ENCODE measurements around the gene SOX8. TPM values are rescaled to one million over a fixed set of nuclear protein-coding genes. Genes with fewer than 3 reads are reported as not detected.

The SOX8 gene
- total RNA-seq, 1 donor from 2014 or later = 0.81 TPM

- Histone ChIP-seq H3K9me3 (no peaks in the 10 kb centered on the region), H3K4me3 (no peak overlapping the region), H3K36me3 (no peaks in the 10 kb centered on the region), H3K27me3 (no peaks in the 10 kb centered on the region), H3K4me1 (no peaks in the 10 kb centered on the region), H3K27ac (peak overlapping the region; percentile 78)
- no peak for TF ChIP-seq CTCF (IDR thresholded peaks at IDR 0.05)
- intact Hi-C loops (cut with DNase I) = no loop called here
- DNase-seq (no peak), ATAC-seq (no peak)
Observed at GRCh38 chr16:962901-963814, 18.4 kb upstream of the SOX8 start.

GRCh38 chr16:963913-964312, 17.7 kb upstream of the SOX8 start:
- Histone ChIP-seq H3K27ac (peak overlapping the region; percentile 78), H3K9me3 (no peaks in the 10 kb centered on the region), H3K4me1 (no peaks in the 10 kb centered on the region), H3K4me3 (peak overlapping the region; percentile 30), H3K27me3 (no peaks in the 10 kb centered on the region), H3K36me3 (no peaks in the 10 kb centered on the region)
- DNase-seq (no peak), ATAC-seq (peak; percentile 5)
- no peak for TF ChIP-seq CTCF (IDR thresholded peaks at IDR 0.05)
- intact Hi-C loops (cut with DNase I) = no loop called here

GRCh38 chr16:964356-965035, 17.1 kb upstream of the SOX8 start:
- peak; percentile 72 for ATAC-seq
- no peak for TF ChIP-seq CTCF (IDR thresholded peaks at IDR 0.05)
- intact Hi-C loops (cut with DNase I) = no loop called here
- H3K36me3 ChIP-seq = no peaks in the 10 kb centered on the region
- peak overlapping the region; percentile 78 for H3K27ac ChIP-seq
- no peaks in the 10 kb centered on the region for H3K27me3 ChIP-seq
- peak; percentile 76 for DNase-seq
- peaks cover 2% of the 10 kb centered on the region for H3K4me1 ChIP-seq
- H3K9me3 ChIP-seq = no peaks in the 10 kb centered on the region
- H3K4me3 ChIP-seq = peak overlapping the region; percentile 30

DNA sequence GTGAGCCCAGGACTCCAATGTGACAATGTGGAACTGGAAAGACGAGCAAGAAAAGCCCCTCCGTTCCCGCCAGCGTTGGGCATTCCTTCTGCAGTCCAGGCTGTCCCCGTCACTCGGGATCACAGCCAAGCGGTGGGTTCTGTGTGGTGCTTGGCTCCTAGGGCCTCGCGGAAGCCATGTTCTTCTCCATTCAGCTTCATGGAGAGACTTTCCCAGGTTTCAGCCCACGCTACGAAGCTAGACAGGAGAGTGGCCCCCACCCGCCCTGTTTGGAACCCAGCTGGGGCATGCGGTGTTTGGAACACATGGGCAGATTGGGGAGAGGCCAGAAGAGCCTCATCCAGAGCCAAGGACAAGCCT, 16.6 kb upstream of the SOX8 start:
- peaks cover 8% of the 10 kb centered on the region for H3K4me1 ChIP-seq
- ATAC-seq = peak; percentile 6
- no peak for TF ChIP-seq CTCF (IDR thresholded peaks at IDR 0.05)
- no peaks in the 10 kb centered on the region for H3K36me3 ChIP-seq
- H3K4me3 ChIP-seq = peak overlapping the region; percentile 30
- no peaks in the 10 kb centered on the region for H3K9me3 ChIP-seq
- no peaks in the 10 kb centered on the region for H3K27me3 ChIP-seq
- peak; percentile 67 for DNase-seq
- intact Hi-C loops (cut with DNase I) = no loop called here
- peak overlapping the region; percentile 78 for H3K27ac ChIP-seq

DNA sequence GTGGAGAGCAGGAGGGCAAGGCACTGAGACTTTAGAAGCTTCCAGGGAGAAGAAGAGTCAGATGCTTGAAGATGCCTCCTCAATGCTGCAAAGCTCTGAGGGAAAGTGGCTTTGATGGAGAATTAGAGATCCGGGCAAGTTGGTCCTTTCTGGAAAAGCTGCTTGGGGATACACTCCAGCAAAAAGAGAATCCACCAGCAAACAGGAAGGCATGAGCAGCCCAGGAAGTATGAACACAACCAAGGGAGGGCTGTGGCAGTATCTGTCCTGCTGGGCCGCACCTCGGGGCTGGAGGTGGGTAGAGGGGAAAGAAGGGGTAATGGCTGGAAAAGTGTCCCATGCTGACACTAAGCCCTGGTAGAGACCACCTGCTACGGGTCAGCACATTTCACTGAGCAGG, 16.1 kb upstream of the SOX8 start:
- no peak for DNase-seq
- Histone ChIP-seq H3K4me1 (peaks cover 8% of the 10 kb centered on the region), H3K9me3 (no peaks in the 10 kb centered on the region), H3K27ac (no peak overlapping the region), H3K4me3 (no peak overlapping the region), H3K36me3 (no peaks in the 10 kb centered on the region), H3K27me3 (no peaks in the 10 kb centered on the region)
- intact Hi-C loops (cut with DNase I) = no loop called here
- TF ChIP-seq CTCF (IDR thresholded peaks at IDR 0.05) = no peak
- ATAC-seq = no peak
